ENCODE data around the gene MAST4.

MAST4 gene

DNA sequence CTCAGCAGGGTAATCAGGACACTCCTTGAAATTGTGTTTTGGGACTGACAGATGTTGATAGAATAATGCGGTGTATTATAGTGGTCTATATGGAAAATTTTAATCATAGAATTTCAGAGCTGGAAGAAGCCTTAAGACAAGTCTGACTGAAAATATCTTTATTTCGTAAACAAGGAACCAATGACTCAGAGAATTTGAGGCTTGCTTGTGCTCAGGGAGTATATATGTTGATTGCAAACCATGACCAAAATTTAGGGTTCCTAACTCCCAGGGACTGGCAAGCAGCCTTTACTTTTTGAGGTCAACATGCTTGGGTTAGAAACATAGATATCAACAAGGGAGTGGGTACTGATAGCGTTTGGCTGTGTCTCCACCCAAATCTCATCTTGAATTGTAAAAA lies 313.2 kb downstream of the MAST4 start:
- no peak overlapping the region for H3K4me3 ChIP-seq (ENCODE audit: low read depth, low read length)
- no peaks in the 10 kb centered on the region for H3K36me3 ChIP-seq (ENCODE audit: control insufficient read depth, insufficient read depth, low read length)
- H3K27me3 ChIP-seq (ENCODE audit: control insufficient read depth, insufficient read depth, low read length) = peaks cover 37% of the 10 kb centered on the region

DNA sequence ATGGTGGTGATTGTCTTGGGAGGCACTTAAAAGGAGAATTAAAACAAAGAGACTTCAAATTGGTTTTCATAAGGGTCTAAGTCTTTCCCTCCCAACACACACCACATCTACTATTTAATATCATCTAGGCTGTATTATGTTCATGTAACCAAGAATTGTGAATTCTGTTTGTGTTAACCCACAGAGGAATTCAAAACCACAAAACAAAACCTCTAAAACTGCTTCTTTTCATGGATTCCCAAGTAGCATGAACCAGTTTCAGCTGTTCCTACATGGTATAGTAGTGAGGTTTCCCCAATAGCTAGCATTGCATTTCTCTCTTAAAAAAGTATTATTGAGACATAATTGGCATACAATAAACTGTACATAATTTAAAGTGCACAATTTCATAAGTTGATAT lies 316.6 kb downstream of the MAST4 start:
- Histone ChIP-seq H3K9me3 (ENCODE audit: control insufficient read depth, insufficient read depth, low read length) (no peaks in the 10 kb centered on the region), H3K9ac (ENCODE audit: low read depth, low read length) (no peak overlapping the region), H3K36me3 (ENCODE audit: control insufficient read depth, insufficient read depth, low read length) (no peaks in the 10 kb centered on the region), H3K27me3 (ENCODE audit: control insufficient read depth, insufficient read depth, low read length) (peaks cover 10% of the 10 kb centered on the region), H3K4me3 (ENCODE audit: low read depth, low read length) (no peak overlapping the region), H3K4me1 (ENCODE audit: control insufficient read depth, insufficient read depth, low read length) (peaks cover 9% of the 10 kb centered on the region)

More for the DNA sequence above, 313.2 kb downstream of the MAST4 start:
- peaks cover 20% of the 10 kb centered on the region for H3K4me1 ChIP-seq (ENCODE audit: control insufficient read depth, insufficient read depth, low read length)
- H3K9me3 ChIP-seq (ENCODE audit: control insufficient read depth, insufficient read depth, low read length) = no peaks in the 10 kb centered on the region
- no peak overlapping the region for H3K9ac ChIP-seq (ENCODE audit: low read depth, low read length)

DNA sequence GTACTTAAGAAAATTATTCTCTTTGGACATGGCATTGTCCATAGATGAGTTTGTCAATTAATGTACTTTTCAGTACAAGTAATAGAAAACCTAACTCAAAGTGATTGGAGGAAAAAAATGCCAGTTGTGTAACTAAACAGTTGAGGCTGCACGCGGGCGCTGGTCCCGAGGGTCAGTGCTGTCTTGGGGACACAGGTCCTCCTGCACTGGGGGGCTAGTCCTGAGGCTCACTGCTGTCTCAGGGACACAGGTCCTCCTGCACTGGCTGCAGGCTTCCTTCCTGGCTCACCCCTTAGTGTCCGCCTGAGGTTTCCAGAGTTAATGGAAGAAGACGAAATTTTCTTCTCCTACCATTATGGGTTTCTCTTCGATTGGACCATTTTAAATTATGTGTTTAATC lies 319.3 kb downstream of the MAST4 start:
- Histone ChIP-seq H3K9ac (ENCODE audit: low read depth, low read length) (no peak overlapping the region), H3K9me3 (ENCODE audit: control insufficient read depth, insufficient read depth, low read length) (no peaks in the 10 kb centered on the region), H3K36me3 (ENCODE audit: control insufficient read depth, insufficient read depth, low read length) (no peaks in the 10 kb centered on the region), H3K4me3 (ENCODE audit: low read depth, low read length) (no peak overlapping the region), H3K27me3 (ENCODE audit: control insufficient read depth, insufficient read depth, low read length) (no peaks in the 10 kb centered on the region), H3K4me1 (ENCODE audit: control insufficient read depth, insufficient read depth, low read length) (no peaks in the 10 kb centered on the region)

DNA sequence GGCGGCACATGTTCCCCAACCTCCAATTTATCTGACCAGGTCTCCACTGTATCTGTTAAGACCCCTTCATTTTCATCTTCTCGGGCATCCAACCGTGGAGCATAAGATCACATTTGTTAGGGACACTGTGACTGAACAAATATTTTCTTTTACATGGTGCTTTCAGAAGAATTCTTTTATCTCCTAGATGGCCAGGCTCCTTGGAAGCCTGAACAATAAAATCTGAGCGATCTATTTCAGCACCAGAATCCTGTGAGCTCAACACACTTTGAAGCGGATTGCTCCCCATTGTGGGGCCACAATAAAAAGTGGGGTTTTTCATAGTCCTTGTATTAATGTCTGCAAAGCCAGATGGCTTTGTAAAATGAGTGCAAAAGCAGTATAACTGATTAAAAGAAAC lies 326.7 kb downstream of the MAST4 start:
- H3K4me3 ChIP-seq (ENCODE audit: low read depth, low read length) = no peak overlapping the region
- no peak overlapping the region for H3K9ac ChIP-seq (ENCODE audit: low read depth, low read length)
- H3K4me1 ChIP-seq (ENCODE audit: control insufficient read depth, insufficient read depth, low read length) = no peaks in the 10 kb centered on the region
- no peaks in the 10 kb centered on the region for H3K36me3 ChIP-seq (ENCODE audit: control insufficient read depth, insufficient read depth, low read length)
- H3K27me3 ChIP-seq (ENCODE audit: control insufficient read depth, insufficient read depth, low read length) = no peaks in the 10 kb centered on the region
- no peaks in the 10 kb centered on the region for H3K9me3 ChIP-seq (ENCODE audit: control insufficient read depth, insufficient read depth, low read length)

DNA sequence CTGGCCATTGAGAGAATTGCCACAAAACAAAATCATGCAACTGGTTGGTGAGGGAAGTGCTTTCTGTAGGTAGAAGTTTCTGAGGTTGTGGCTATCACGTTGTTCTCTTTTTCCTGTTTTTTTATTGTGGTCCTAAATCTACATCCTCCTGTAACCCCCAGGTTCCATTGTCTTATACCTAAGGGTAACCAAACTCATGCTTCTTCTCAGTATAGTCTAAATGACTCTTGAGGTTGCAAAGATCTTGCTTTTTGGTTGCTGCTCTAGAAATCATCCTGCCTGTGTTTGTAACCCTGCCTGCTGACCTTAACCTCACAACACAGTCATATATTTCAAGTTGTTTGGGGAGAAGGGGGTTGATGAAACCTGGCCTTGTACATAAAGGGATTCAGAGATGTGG lies 327.3 kb downstream of the MAST4 start:
- no peak overlapping the region for H3K9ac ChIP-seq (ENCODE audit: low read depth, low read length)
- no peak overlapping the region for H3K4me3 ChIP-seq (ENCODE audit: low read depth, low read length)
- no peaks in the 10 kb centered on the region for H3K27me3 ChIP-seq (ENCODE audit: control insufficient read depth, insufficient read depth, low read length)
- H3K36me3 ChIP-seq (ENCODE audit: control insufficient read depth, insufficient read depth, low read length) = no peaks in the 10 kb centered on the region
- no peaks in the 10 kb centered on the region for H3K9me3 ChIP-seq (ENCODE audit: control insufficient read depth, insufficient read depth, low read length)
- H3K4me1 ChIP-seq (ENCODE audit: control insufficient read depth, insufficient read depth, low read length) = no peaks in the 10 kb centered on the region

GRCh38 chr5:66923922-66924321 lies 327.7 kb downstream of the MAST4 start:
- no peaks in the 10 kb centered on the region for H3K27me3 ChIP-seq (ENCODE audit: control insufficient read depth, insufficient read depth, low read length)
- H3K9ac ChIP-seq (ENCODE audit: low read depth, low read length) = no peak overlapping the region
- no peaks in the 10 kb centered on the region for H3K36me3 ChIP-seq (ENCODE audit: control insufficient read depth, insufficient read depth, low read length)
- H3K4me3 ChIP-seq (ENCODE audit: low read depth, low read length) = no peak overlapping the region
- H3K9me3 ChIP-seq (ENCODE audit: control insufficient read depth, insufficient read depth, low read length) = no peaks in the 10 kb centered on the region
- no peaks in the 10 kb centered on the region for H3K4me1 ChIP-seq (ENCODE audit: control insufficient read depth, insufficient read depth, low read length)

DNA sequence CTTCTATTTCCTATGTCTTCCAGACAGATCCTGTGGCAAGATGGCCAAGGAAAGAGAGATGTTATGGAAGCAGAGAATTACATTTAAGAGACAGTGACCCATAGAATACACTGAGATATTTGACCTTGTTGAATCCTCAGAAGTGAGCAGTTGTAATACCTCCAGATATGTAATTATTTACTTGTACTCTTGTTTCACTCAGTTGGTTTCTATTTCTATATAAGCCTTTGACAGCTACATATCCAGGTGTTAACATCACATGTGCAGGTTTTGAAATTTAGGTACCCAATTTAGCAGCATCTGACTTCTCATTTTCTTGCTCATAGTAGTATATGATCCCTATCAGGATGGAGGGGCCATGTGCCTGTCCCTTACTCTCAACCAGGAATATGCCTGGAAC lies 330.9 kb downstream of the MAST4 start:
- H3K4me1 ChIP-seq (ENCODE audit: control insufficient read depth, insufficient read depth, low read length) = no peaks in the 10 kb centered on the region
- H3K27me3 ChIP-seq (ENCODE audit: control insufficient read depth, insufficient read depth, low read length) = no peaks in the 10 kb centered on the region
- H3K36me3 ChIP-seq (ENCODE audit: control insufficient read depth, insufficient read depth, low read length) = no peaks in the 10 kb centered on the region
- no peak overlapping the region for H3K9ac ChIP-seq (ENCODE audit: low read depth, low read length)
- H3K9me3 ChIP-seq (ENCODE audit: control insufficient read depth, insufficient read depth, low read length) = no peaks in the 10 kb centered on the region
- no peak overlapping the region for H3K4me3 ChIP-seq (ENCODE audit: low read depth, low read length)

DNA sequence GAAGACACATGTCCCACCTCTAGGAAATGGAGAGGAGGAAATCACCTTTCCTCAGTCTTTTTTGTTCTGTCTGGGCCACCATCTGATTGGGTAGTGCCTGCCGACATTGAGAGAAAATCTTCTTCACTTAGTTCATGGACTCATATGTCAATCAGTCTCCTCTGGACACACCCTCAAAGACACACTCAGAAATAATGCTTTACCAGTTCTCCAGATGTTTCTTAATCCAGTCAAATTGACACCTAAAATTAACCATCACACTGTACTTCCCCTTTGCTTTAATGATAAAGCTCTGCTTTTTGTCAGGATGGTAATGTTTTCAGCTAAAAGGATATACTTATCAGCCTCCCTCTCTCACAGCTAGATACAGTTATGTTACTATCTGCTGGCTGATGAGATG lies 333.1 kb downstream of the MAST4 start:
- no peaks in the 10 kb centered on the region for H3K9me3 ChIP-seq (ENCODE audit: control insufficient read depth, insufficient read depth, low read length)
- H3K9ac ChIP-seq (ENCODE audit: low read depth, low read length) = no peak overlapping the region
- no peak overlapping the region for H3K4me3 ChIP-seq (ENCODE audit: low read depth, low read length)
- no peaks in the 10 kb centered on the region for H3K27me3 ChIP-seq (ENCODE audit: control insufficient read depth, insufficient read depth, low read length)
- H3K4me1 ChIP-seq (ENCODE audit: control insufficient read depth, insufficient read depth, low read length) = no peaks in the 10 kb centered on the region
- H3K36me3 ChIP-seq (ENCODE audit: control insufficient read depth, insufficient read depth, low read length) = no peaks in the 10 kb centered on the region

DNA sequence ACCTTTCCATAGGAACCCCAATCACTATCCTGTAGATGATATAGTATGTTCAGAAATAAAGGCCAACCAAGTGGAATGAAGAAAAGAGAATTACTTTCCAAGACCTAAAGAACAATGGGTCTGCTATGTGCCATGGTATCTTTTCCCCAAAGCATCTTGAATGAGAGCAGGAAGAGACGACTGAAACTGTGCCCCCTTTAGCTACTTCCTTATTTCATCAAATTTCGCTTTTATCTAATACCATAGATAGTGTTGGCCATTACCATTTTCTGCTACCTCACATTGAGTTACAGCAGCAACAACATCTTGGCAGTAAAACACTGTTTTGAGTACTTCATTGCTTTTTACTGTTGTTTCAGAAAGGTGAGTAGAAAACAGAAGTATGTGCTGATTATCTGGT lies 333.8 kb downstream of the MAST4 start:
- H3K9ac ChIP-seq (ENCODE audit: low read depth, low read length) = no peak overlapping the region
- H3K4me1 ChIP-seq (ENCODE audit: control insufficient read depth, insufficient read depth, low read length) = no peaks in the 10 kb centered on the region
- no peak overlapping the region for H3K4me3 ChIP-seq (ENCODE audit: low read depth, low read length)
- H3K36me3 ChIP-seq (ENCODE audit: control insufficient read depth, insufficient read depth, low read length) = no peaks in the 10 kb centered on the region
- no peaks in the 10 kb centered on the region for H3K27me3 ChIP-seq (ENCODE audit: control insufficient read depth, insufficient read depth, low read length)
- no peaks in the 10 kb centered on the region for H3K9me3 ChIP-seq (ENCODE audit: control insufficient read depth, insufficient read depth, low read length)

DNA sequence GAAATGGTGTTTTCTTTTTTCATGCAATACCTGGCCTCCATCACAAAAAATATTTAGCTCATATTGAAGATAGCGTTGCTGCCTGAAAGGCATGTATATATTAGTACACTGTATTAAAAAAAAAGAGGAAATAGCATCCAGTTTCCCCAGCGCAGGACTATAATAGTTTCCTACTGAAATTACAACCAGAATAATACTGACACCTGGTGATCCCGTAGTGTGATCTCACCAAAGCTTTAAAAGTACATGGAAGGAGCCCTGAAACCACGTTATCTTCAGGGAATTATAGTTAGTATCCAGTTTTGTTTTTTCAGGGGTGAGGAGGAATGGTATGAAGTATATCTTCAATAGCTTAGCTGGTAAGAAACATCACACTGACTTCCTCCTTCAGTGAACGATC lies 335.5 kb downstream of the MAST4 start:
- Histone ChIP-seq H3K27me3 (ENCODE audit: control insufficient read depth, insufficient read depth, low read length) (no peaks in the 10 kb centered on the region), H3K4me1 (ENCODE audit: control insufficient read depth, insufficient read depth, low read length) (no peaks in the 10 kb centered on the region), H3K9ac (ENCODE audit: low read depth, low read length) (no peak overlapping the region), H3K4me3 (ENCODE audit: low read depth, low read length) (no peak overlapping the region), H3K36me3 (ENCODE audit: control insufficient read depth, insufficient read depth, low read length) (no peaks in the 10 kb centered on the region), H3K9me3 (ENCODE audit: control insufficient read depth, insufficient read depth, low read length) (no peaks in the 10 kb centered on the region)

- Histone ChIP-seq H3K4me3 (ENCODE audit: low read depth, low read length) (no peak overlapping the region), H3K4me1 (ENCODE audit: control insufficient read depth, insufficient read depth, low read length) (no peaks in the 10 kb centered on the region), H3K9ac (ENCODE audit: low read depth, low read length) (no peak overlapping the region), H3K36me3 (ENCODE audit: control insufficient read depth, insufficient read depth, low read length) (no peaks in the 10 kb centered on the region), H3K27me3 (ENCODE audit: control insufficient read depth, insufficient read depth, low read length) (no peaks in the 10 kb centered on the region), H3K9me3 (ENCODE audit: control insufficient read depth, insufficient read depth, low read length) (no peaks in the 10 kb centered on the region)
Observed at GRCh38 chr5:66932457-66932856, 336.3 kb downstream of the MAST4 start.

GRCh38 chr5:66933066-66933465 lies 336.9 kb downstream of the MAST4 start:
- no peaks in the 10 kb centered on the region for H3K9me3 ChIP-seq (ENCODE audit: control insufficient read depth, insufficient read depth, low read length)
- H3K9ac ChIP-seq (ENCODE audit: low read depth, low read length) = no peak overlapping the region

DNA sequence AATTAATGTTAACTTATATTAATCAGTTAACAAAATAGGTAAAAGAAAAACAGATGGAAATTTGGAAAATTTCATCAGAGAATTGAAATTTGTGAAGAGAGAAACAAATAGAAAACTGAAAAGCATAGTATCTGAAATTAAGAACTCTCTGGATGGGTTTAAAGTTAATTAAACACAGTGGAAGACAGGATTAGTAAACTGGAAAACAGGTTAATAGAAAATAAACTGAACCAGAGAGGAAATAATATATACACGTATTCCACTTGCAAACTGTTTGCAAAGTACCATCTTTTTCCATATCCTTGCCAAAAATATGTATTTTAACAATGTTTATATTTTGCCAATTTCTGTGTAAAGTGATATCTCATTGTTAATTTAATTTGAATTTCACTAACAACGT lies 342.9 kb downstream of the MAST4 start:
- no peaks in the 10 kb centered on the region for H3K27me3 ChIP-seq (ENCODE audit: control insufficient read depth, insufficient read depth, low read length)
- no peak overlapping the region for H3K4me3 ChIP-seq (ENCODE audit: low read depth, low read length)
- no peak overlapping the region for H3K9ac ChIP-seq (ENCODE audit: low read depth, low read length)
- no peaks in the 10 kb centered on the region for H3K4me1 ChIP-seq (ENCODE audit: control insufficient read depth, insufficient read depth, low read length)
- no peaks in the 10 kb centered on the region for H3K36me3 ChIP-seq (ENCODE audit: control insufficient read depth, insufficient read depth, low read length)
- no peaks in the 10 kb centered on the region for H3K9me3 ChIP-seq (ENCODE audit: control insufficient read depth, insufficient read depth, low read length)

More at GRCh38 chr5:66933066-66933465, 336.9 kb downstream of the MAST4 start:
- Histone ChIP-seq H3K4me1 (ENCODE audit: control insufficient read depth, insufficient read depth, low read length) (no peaks in the 10 kb centered on the region), H3K4me3 (ENCODE audit: low read depth, low read length) (no peak overlapping the region), H3K36me3 (ENCODE audit: control insufficient read depth, insufficient read depth, low read length) (no peaks in the 10 kb centered on the region), H3K27me3 (ENCODE audit: control insufficient read depth, insufficient read depth, low read length) (no peaks in the 10 kb centered on the region)
